Kidney (tissue), 14 donors: ENCODE results near the gene RALGAPB. TPM values are rescaled to one million over a fixed set of nuclear protein-coding genes. Genes with fewer than 3 reads are reported as not detected.
A peak's percentile ranks its signal among the peaks of the same experiment; 100 is the strongest.

Experiments used
- DNase-seq, 5 donors: peaks; one replicate each; pipeline ENCODE4 v3.0.0-alpha.2; 2013 to 2020
- FAIRE-seq: peaks from 2 replicates; lab custom pipeline; 2012; peaks lifted over from hg19 to GRCh38; lab: Jason Lieb, UNC
- H3K27ac ChIP-seq, 2 donors: one replicate each; pipeline ENCODE4 v1.7.0; 2013; ENCODE audit warnings: low read depth in 2 of 2, low read length in 2 of 2, inconsistent platforms in 1 of 2
- H3K27me3 ChIP-seq: one replicate; pipeline ENCODE4 v1.7.1; 2013; ENCODE audit warnings: low read length, inconsistent platforms; ENCODE audit not compliant: control insufficient read depth, insufficient read depth
- H3K36me3 ChIP-seq, 3 donors: one replicate each; pipeline versions ENCODE4 v1.7.0 to v1.7.1; 2013; ENCODE audit warnings: low read length in 3 of 3, control low read depth in 1 of 3, inconsistent platforms in 1 of 3; ENCODE audit not compliant: insufficient read depth in 3 of 3, control insufficient read depth in 2 of 3
- H3K4me1 ChIP-seq, 3 donors: one replicate each; pipeline versions ENCODE4 v1.7.0 to v1.7.1; 2013; ENCODE audit warnings: low read length in 3 of 3, inconsistent platforms in 1 of 3, low read depth in 1 of 3; ENCODE audit not compliant: control insufficient read depth in 2 of 3, insufficient read depth in 2 of 3
- H3K4me3 ChIP-seq, 3 donors: one replicate each; pipeline versions ENCODE4 v1.7.0 to v1.8.1; 2013; ENCODE audit warnings: low read length in 3 of 3, control low read depth in 1 of 3, inconsistent platforms in 1 of 3
- H3K9ac ChIP-seq, 3 donors: one replicate each; pipeline versions ENCODE4 v1.7.0 to v1.7.1; 2013; ENCODE audit warnings: low read length in 3 of 3, control low read depth in 1 of 3, inconsistent platforms in 1 of 3
- H3K9me3 ChIP-seq, 3 donors: one replicate each; pipeline versions ENCODE4 v1.7.0 to v1.7.1; 2013; ENCODE audit warnings: low read length in 3 of 3, control low read depth in 1 of 3, inconsistent platforms in 1 of 3; ENCODE audit not compliant: control insufficient read depth in 2 of 3, insufficient read depth in 1 of 3
- intact Hi-C: fragments of 100-400 bp; cut with DNase I; formaldehyde crosslinking; loops from one replicate; pipeline ENCODE4 v1.11.1; 2022
- polyA plus RNA-seq: library from polyadenylated mRNA; stranded (reverse); fragments of 350-450 nt; fragmentation: Illumina TruSeq; extraction: RNeasy Lipid Tissue Mini Kit (QIAGEN cat#74804); gene quantifications from one replicate; pipeline ENCODE4 v1.2.3, GENCODE V29; 2014; ENCODE audit warnings: low read depth, low replicate concordance; ENCODE audit not compliant: insufficient read depth
- total RNA-seq: library from RNA; stranded (reverse); fragmentation: NEBNext Ultra II Directional; extraction: Animal tissue kit (Norgen Biotek cat#: 25700); gene quantifications from one replicate; pipeline ENCODE4 v1.2.1, GENCODE V29; 2021
- TF ChIP-seq, protein P1 (sequence below): IDR thresholded peaks from 3 replicates; pipeline ENCODE4 v1.5.1; 2012; ENCODE audit warnings: mild to moderate bottlenecking, moderate library complexity, borderline replicate concordance; ENCODE audit not compliant: insufficient read depth; ENCODE audit errors: extremely low read depth
- donor health status: control.
- donor health status: control.
- donor health status: control.
- donor health status: control.
- donor health status: control.
- donor health status: DM: yes; HTN: yes; CAD: no.
- donor health status: Normal renal cell carcinoma (clear cell type).

RALGAPB gene
- total and polyA plus RNA-seq, 2 donors from 2014 or later, result 9.4 to 43.3 TPM

DNA sequence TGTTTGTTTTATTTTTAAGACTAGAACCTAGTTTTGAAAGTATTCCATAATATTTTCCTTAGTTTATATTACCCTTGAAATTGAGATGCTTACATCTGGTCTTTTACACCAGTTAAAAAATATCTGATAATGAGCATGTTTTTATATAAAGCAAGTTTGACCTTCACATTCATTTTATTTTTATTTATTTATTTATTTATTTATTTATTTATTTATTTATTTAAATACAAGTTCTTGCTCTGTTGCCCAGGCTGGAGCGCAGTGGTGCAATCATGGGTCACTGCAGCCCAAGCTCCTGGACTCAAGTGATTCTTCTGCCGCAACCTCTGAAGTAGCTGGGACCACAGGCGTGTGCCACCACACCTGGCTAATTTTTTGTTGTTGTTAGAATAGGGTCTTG is 55.5 kb downstream of the RALGAPB start:
- TF ChIP-seq, protein P1, sequence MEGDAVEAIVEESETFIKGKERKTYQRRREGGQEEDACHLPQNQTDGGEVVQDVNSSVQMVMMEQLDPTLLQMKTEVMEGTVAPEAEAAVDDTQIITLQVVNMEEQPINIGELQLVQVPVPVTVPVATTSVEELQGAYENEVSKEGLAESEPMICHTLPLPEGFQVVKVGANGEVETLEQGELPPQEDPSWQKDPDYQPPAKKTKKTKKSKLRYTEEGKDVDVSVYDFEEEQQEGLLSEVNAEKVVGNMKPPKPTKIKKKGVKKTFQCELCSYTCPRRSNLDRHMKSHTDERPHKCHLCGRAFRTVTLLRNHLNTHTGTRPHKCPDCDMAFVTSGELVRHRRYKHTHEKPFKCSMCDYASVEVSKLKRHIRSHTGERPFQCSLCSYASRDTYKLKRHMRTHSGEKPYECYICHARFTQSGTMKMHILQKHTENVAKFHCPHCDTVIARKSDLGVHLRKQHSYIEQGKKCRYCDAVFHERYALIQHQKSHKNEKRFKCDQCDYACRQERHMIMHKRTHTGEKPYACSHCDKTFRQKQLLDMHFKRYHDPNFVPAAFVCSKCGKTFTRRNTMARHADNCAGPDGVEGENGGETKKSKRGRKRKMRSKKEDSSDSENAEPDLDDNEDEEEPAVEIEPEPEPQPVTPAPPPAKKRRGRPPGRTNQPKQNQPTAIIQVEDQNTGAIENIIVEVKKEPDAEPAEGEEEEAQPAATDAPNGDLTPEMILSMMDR, result no peak
- Histone ChIP-seq H3K4me1 (no peaks in the 10 kb centered on the region), H3K27me3 (no peaks in the 10 kb centered on the region), H3K9me3 (no peaks in the 10 kb centered on the region), H3K27ac (no peak overlapping the region), H3K36me3 (peaks cover 6 to 42% (median 28%) of the 10 kb centered on the region in 3 donors), H3K9ac (no peak overlapping the region), H3K4me3 (no peak overlapping the region)
- FAIRE-seq (peak; percentile 52), DNase-seq (no peak)
- intact Hi-C loops, result no loop called here

DNA sequence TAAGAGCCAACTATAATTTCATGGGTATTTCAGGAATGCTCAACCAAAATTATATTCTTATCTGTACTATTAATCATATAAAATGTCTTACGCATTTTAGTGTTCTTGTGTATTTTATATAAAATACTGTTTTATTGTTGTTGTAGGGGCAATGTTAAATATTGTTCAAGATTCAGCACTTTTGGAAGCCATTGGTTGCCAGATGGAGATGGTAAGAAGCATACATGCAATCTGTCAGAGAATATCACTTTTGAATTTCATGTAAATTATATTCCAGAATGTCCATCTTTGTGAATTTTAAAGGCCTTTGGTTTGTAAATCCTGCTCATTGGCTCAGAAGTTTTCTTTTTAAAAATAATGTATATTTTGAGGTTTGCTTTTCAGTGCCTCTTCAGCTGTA is 58.4 kb downstream of the RALGAPB start:
- Histone ChIP-seq H3K27ac (no peak overlapping the region), H3K4me1 (no peaks in the 10 kb centered on the region), H3K36me3 (peaks cover 2 to 49% (median 29%) of the 10 kb centered on the region in 3 donors), H3K9ac (no peak overlapping the region), H3K27me3 (no peaks in the 10 kb centered on the region), H3K9me3 (no peaks in the 10 kb centered on the region), H3K4me3 (no peak overlapping the region)
- TF ChIP-seq, protein P1, result no peak
- intact Hi-C loops, result no loop called here
- FAIRE-seq, result no peak
- DNase-seq, result no peak

DNA sequence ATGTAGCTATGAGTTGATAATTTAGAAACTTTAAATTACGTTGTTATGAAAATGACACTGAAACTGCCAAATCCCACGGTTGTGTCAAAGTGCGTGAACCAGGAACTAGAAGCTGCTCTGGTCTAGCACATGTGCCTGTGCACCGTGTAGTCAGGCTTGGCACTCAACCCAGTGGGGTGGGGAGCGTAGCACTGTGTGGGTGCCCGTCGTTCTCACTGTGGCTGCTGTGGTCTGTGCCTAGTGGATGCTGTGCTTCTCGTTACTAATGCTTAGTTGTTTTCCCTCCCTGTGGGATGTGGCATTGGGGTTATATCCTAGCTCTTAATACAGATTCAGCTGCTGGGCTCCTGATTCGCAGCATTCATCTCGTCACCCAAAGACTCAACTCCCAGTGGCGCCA is 62.1 kb downstream of the RALGAPB start:
- no peaks in the 10 kb centered on the region for H3K27me3 ChIP-seq
- TF ChIP-seq, protein P1, result no peak
- no peaks in the 10 kb centered on the region for H3K9me3 ChIP-seq
- peaks cover 15 to 65% (median 43%) of the 10 kb centered on the region in 3 donors for H3K36me3 ChIP-seq
- intact Hi-C loops, result no loop called here
- DNase-seq (no peak), FAIRE-seq (no peak)
- H3K4me1 ChIP-seq, result no peaks in the 10 kb centered on the region
- no peak overlapping the region for H3K4me3 ChIP-seq
- H3K9ac ChIP-seq, result no peak overlapping the region
- no peak overlapping the region for H3K27ac ChIP-seq

DNA sequence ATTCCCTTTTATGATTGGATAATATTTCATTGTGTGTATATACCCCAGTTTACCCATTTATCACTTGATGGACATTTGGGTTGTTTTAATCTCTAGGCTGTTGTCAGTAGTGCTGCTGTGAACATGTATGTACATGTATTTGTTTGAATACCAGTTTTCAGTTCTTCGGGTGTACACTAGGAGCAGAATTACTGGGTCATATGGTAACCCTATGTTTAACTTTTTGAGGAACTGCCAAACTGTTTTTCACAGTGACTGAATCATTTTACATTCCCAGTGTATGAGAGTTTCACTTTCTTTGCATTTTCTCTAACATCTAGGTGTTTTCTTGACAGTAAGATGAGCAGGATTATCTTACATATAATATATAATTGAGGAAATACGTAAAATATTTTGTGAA is 63.7 kb downstream of the RALGAPB start:
- Histone ChIP-seq H3K9ac (no peak overlapping the region), H3K27me3 (no peaks in the 10 kb centered on the region), H3K4me1 (no peaks in the 10 kb centered on the region), H3K27ac (no peak overlapping the region), H3K9me3 (no peaks in the 10 kb centered on the region), H3K36me3 (peaks cover 13 to 65% (median 44%) of the 10 kb centered on the region in 3 donors), H3K4me3 (no peak overlapping the region)
- TF ChIP-seq, protein P1, result no peak
- DNase-seq (no peak), FAIRE-seq (no peak)
- intact Hi-C loops, result no loop called here
